CD4-positive, alpha-beta T cell treated with Interferon alpha-2 for 1 hour (primary cell): ENCODE data around the gene OSER1.
"Not testable (repeated sequence)": the region's sequence is repeated elsewhere in the genome, so short reads cannot be mapped to it uniquely, and the experiment has no call there.

Experiments used
- DNase-seq, 2 donors: peaks; one replicate each; pipeline ENCODE4 v3.0.0-alpha.2; 2020 to 2022

The OSER1 gene

DNA sequence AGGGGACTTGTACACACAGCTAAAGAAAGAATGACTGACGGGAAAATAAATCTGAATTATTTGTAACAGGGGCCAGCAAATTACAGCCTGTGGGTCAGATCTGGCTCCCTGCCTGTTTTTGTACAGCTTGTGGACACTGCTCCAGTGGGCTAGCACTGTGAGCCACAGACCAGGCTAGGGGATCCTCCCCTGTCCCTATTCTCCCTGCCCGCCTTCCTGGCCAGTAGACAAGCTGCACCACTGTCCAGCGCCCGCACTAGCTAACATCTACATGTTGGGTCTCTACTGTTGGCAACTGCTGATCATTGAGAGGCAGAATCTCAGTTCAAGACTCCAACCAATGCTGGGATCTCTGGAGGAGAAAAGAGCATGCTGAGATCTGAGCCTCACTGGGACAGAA lies 10.7 kb downstream of the OSER1 start:
- DNase-seq = no peak

DNA sequence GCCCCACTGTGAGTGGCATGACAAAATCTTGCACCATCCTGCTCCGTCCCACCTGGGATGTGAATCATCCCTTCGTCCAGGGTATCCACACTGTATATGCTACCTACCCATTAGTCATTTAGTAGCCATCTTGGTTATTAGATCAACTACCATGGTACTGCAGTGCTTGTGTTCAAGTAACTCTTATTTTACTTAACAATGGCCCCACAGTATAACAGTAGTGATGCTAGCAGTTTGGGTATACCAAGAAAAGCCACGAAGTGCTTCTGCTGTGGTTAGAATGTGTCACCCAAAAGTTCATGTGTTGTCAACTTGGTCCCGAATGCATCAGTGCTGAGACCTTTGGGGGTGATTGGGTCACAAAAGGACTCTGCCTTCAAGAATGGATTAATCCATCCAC lies 11.7 kb downstream of the OSER1 start:
- DNase-seq = peak in 1 of 2 donors; percentile 33

DNA sequence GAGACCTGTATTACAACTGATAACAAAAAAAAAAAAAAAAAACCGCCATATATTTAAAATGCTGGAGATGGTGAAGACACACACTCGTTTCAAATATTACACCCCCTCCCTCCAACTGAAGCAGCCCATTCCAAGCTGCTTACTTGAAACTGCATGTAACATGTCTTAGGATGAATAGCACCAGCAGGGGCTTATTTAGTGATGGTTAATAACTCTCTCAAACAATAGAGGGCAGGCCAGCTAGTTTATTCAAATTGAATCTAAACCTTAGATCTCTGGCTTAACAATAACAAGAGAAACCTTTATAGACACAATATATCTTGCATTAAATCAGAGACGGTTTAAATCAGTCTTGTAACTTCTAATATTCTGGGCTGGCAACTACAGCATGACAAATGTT lies 14.3 kb downstream of the OSER1 start:
- DNase-seq = no peak

DNA sequence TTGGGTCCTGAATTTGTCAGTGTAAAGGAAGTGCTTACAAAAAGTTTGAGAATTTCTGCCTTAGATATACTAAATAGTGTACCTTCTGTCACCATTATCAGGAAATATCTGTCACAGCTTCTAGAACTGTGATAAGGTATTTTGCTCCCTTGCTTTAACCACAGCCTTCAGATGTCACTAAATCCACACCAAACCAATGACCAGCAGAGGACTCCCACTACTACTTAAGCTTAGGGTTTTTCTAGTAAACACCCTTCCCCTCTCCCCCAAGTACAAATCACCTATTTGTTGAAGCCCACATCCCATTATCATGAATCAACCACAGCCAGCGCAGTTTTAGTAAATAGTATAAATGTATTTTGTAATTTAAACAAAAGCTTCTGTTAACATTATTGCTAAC lies 15.0 kb downstream of the OSER1 start:
- no peak for DNase-seq

DNA sequence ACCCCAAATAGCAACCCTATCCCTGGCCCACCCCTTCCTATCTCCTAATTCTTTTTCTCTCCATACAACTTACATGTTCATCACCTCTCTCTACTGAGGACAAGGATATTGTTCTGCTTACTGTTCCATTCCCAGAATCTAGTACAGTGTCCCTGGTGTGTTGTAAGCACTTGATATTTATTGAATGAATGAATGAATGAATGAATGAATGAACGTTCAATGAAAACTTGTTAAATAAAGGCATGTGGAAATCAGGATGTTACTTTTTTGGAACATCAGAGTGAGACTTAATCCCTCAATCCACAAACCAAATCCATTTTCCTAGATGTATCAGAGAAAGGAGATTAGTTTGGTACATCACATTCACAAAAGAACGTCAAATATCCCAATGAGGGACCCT lies 16.8 kb downstream of the OSER1 start:
- no peak for DNase-seq

DNA sequence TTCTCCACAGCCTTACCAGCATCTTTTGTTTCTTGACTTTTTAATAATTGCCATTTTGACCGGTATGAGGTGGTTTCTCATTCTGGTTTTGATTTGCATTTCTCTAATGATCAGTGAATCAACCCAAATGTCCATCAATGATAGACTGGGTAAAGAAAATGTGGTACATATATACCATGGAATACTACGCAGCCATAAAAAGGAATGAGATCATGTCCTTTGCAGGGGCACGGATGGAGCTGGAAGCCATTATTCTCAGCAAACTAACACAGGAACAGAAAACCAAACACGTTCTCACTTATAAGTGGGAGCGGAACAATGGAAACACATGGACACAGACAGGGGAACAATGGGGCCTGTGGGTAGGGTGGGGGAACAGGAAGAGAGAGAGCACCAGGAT lies 18.9 kb downstream of the OSER1 start:
- DNase-seq = not testable (repeated sequence)

DNA sequence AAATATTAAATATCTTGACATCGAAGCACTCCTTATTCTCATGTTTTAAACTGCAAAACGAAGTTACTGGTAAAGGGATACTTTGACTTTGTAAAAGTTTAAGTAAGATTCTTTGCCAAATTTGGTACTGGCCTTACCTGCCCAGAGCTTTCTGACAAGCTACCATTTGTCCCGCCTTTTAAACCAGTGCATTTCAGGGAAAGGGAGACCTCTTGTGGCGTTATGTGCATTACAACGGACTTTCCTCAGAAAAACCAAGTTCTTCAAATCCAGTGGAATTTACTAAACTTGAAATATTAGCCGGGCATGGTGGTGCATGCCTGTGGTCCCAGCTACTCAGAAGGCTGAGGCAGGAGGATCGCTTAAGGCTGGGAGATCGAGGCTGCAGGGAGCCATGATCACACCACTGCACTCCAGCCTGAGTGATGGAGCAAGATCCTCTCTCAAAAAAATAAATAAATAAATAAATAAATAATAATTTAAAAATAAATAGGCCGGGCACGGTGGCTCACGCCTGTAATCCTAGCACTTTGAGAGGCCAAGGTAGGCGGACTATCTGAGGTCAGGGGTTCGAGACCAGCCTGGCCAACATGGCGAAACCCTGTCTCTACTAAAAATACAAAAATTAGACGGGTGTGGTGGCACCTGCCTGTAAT lies 20.2 kb downstream of the OSER1 start:
- peak; percentile 37 to 65 for DNase-seq

DNA sequence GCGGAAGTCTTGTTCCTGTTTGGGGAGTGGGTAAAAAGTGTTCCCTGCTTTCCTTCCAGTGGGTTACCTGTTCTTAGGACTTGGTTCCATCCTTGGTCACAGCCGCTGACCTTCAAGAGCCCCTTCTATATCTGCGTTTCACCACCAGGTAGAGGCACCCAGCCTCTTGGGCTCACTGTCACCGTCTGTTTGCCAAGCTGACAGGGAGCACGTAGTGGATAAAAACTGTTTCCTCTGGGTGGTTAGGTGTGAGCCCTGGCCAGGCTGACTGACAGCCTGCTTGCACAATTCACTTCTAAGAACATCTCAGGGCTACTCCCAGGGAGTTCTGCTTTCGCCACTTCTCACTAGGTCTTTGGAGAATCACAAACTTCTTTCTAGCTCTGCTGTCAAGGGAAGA lies 21.8 kb downstream of the OSER1 start:
- no peak for DNase-seq

DNA sequence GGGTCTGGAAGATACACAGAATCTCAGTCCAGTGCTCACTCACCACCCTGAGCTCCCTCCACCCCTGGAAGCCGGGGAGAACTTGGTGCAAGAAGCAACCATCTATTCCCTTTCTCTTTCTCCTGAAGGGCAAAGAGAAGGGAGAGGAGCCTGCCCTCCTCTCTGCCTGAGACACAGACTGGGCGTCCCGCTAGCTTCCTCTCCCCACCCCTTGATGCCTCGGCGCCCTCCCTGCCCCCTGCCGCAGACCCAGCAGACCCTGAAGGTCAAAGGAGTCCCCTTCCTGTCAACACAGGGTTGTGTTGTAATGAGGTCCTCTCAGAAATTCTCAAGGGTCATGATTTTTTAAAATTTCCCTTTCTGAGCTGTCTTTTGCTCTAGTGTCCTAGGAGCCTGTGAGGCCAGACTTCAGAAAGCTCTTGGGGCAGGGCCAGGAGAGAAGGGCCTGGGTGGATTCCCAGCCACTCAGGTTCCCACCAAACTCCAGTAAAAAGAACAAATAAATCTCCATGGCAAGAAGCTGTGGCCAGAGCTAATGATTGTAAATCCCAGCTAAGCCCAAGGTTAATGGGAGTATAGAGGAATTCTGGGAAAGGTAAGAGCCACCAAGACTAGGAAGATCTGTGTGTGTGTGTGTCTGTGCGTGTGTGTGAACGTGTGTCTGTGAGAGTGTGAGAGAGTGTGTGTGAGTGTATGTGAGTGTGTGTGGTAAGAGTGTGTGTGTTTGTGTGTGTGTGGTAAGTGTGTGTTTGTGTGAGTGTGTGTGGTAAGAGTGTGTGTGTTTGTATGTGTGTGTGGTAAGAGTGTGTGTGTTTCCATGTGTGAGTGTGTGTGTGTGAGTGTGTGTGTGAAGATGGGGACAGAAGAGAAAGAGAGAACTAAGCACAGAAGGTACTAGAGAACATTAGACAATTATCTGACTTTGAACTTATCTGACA lies 22.5 kb downstream of the OSER1 start:
- DNase-seq = no peak

DNA sequence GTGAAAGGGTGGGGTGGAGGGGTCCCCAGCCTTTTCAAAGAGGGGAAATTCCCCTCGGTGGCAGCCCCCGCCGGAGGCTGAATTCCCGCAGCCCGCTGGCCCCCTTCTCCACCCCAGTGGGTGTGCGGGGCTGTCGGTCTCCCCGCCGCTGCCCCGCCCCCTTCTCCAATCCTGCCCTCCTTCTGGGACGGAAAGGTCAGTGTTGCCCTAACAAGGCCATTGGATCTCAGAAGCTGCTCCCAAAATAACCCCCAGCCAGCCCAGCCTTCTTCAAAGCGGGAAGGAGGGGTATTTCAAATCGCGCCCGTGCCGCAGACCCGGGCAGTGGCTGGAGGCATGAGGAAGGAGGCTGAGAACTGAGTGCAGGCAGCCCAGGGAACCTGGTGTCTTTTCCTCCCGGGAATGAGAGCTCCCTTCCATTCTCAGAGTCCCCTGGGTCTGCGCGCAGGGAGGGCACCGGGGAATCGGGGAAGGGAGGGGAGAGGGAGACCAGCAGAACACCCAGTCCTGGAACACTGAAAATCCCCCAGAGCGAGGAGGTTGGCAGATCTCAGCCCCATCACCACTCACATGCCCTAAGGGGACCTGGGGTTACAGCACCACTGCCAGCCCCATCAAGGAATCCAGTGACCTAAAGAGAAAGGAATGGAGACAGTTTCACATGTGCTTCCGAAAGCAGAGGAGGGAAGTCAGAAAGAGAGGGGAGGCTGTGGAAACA lies 23.4 kb downstream of the OSER1 start, which contains the start of gene JPH2:
Gene JPH2, minus strand, starts transcription at position 135 of the 718 bp plus-strand sequence. CDS start 483 bp downstream, outside the sequence.
- DNase-seq = no peak

DNA sequence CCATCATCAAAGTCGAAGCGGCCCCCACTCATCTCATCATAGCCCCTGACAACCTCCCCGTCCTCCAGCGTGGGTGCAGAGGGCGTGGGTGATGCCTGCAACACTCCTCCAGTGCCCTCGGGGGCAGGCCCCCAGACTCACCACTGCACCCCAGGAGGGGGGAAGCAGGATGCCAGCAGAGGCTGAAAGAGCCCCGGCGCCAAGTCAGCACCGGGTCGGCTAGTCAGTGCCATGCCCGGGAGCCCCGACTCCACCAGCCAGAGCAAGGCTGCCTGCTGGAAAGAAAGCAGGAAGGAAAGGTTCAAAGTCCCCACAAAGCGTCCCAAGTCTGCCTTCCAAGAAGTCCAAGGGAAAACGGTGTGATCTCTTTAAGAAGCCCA lies 23.9 kb downstream of the OSER1 start:
- DNase-seq = no peak

DNA sequence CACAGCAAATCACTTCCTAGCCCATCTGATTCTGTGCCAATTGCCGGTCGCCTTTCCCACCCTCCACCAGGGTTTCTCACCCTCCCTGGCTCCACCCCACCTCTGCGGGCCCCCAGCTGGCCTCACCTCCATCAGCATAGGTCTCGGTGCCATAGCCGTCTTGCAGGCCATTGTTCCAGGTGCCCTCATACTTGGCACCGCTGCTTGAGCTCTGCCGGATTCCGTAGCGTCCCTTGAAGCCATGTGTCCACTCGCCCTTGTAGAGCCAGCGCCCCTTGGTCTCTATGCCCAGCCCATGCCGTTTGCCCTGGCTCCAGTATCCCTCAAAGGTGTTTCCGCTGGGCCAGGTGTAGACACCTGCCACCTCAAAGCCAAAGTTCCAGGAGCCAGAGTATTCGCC lies 24.4 kb downstream of the OSER1 start:
- DNase-seq = no peak

DNA sequence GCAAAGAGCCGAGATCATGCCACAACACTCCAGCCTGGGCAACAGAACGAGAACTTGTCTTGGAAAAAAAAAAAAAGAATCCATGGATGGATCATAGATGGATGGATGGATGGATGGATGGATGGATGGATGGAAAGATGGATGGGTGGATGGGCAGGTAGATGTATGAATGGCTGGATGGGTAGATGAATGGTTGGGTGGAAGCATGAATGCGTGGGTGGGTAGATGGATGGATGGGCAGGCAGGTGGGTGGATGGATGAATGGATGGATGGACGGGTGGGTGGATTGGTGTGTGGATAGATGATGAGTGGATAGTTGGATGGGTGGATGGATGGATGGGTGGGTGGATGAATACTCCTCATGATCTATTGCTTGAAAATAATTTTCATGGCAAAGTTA lies 25.0 kb downstream of the OSER1 start:
- no peak for DNase-seq

DNA sequence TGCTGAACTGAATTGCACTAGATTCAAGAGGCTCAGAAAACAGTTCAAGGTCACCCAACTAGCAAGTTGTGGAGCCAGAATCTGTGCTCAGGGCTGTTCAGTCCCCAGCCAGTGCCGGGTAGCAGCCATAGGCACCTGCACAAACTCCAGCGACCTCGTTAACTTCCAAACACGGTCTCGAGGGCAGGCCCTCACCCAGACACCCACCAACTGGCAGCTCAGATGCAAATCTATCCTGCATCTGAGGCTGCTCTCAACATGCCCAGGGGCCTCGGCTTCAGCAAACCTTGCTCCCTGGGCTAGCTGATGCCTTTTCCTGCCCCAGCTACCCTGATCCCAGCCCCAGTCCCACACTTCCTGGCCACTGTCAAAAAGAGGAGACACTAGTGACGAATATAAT lies 27.3 kb downstream of the OSER1 start:
- no peak for DNase-seq

DNA sequence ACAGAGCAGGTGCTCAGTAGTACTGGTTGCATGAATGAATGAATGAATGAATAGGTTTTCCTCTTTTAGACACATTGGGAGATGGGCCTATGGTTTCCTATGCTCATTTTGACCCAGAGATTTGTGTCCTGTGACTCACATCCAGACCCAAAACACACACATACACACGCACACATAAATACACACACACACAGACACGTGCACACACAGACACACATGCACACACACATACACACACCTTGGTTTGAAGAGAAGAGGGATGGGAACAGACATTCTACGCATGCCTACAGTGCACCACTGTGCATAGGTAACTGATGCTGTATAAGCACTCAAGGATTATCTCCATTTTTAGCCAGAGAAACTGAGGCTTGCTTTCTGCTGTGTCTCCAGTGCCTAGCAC lies 27.7 kb downstream of the OSER1 start:
- DNase-seq = no peak

DNA sequence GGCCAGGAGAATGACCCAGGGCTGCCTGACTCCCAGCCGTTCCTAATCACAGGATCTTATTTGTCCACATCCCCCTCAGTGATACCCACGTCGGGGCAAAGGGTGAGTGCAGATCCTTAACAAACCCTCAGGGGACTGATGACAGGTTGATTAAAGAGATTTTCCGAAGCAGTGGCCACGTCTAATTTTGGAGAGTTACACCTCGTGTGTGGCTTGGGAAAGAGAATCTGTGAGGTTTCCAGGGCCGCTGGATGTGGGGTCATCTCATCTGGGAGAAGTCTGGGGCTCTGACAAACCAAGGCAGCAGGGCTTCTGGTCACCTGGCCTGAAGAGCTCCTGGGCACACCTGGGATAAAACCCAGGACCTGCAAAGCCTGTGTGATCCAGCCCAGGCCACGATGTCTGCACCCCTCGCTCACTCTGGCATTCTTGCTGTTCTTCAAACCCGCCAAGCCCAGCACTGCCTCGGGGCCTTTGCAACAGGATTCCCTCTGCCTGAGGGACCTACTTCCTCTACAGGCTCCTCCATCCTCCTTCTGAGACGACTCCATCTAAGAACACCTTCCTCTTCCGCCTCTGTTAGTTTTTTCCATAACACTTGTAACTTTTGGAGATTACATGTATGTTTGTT lies 28.3 kb downstream of the OSER1 start:
- no peak for DNase-seq

DNA sequence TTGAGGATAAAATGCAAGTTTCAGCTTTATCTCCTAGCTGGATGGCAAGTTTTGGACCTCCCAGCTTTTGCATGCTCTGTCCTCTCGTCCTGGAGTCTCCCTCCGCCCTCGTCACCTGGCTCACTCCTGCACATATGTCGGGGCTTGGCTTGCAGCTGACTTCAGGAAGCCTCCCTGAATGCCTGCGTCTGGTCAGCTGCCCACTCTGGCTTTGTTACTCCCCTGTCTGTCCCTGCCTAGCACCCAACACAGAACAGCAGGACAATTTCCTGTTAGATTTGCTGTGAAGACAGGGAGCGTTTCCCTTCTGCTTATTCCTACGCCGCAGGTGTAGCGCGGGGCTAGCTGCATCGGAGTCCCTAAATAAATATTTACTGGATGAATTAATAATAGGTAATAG lies 29.0 kb downstream of the OSER1 start:
- no peak for DNase-seq

DNA sequence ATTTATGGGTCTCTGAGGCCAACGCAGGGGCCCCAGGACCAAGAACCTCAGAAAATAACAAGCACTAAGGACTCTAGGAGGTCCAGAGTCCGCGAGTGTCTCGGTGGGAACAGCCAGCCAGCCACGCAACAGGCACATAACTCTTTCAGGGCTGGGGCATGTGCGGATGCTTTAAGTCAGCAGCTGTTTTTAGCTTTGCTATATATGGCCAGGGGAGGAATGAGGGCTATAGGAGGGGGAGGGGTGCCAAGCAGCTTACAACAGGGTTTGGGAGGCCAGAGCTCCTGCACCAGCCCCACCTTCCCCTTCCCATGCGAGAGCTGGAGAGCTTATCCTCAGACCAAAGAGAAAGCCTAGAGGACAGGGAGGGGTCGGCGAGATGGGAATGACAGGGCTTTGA lies 29.8 kb downstream of the OSER1 start:
- no peak for DNase-seq

DNA sequence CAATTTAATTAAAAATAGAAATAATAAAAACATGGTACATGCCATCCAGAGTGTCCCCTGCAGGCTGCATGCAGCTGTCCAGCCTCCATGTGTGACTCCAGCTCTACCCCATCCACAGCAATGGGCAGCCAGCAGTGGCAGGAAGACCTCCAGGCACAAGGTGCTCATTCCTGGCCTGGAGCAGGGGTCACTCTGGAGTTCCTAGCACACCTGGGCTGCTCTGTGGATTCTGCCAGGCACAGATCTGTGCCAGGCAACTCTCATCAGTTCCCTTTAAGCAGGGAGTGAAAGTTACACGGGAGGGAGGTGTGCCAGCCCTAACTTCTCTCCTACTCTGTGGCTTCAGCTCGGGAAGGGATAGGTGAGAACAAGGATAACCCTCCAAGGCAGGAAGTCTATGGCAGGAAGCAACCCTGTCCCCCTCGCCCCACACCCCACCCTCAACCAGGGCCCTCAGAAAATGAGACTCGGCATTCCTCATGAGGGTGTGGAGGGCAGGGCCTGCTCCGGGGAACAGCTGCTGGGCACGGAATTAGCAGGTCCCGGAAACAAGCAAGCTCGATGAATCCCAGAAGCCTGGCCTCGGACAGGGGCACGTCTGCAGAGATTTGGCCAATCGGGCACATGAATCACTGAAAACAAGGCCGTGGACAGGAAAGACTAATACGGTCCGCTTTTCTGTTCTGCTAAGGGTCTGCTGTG lies 33.6 kb downstream of the OSER1 start:
- DNase-seq = no peak

DNA sequence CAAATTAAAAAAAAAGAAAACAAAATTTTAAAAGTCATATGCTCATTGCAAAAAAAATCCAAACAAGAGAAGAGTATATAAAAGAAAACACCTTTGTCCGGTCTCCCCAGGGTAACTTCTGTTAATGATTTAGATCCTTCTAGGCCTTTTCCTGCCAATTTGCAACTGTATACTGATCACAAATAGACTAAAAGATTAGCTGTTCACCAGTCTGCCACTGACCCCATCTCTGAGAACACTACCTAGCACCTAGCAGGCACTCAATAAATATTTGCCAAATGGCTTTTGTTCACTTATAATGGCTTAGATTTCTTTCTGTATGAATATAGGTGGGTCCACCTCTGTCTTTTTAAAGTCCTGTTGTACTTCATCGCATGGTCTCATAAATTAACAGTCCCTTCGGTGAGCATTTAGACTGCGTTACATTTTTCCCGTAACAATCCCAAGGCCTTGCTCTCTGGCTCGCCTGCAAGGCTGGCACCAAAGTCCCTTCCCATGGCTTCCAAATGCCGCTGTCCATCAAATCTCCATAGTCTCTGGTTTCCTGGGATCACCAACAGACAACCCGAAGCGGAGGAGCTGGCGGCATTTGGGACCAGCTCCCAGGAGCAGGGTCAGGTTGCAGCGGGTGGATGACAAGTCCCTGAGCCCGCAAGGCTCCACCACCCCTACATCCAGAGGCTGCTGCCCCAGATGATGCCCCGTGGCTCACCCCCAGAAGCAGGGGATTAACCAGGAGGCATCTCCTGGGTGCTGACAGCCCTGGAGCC lies 35.4 kb downstream of the OSER1 start:
- DNase-seq = no peak

DNA sequence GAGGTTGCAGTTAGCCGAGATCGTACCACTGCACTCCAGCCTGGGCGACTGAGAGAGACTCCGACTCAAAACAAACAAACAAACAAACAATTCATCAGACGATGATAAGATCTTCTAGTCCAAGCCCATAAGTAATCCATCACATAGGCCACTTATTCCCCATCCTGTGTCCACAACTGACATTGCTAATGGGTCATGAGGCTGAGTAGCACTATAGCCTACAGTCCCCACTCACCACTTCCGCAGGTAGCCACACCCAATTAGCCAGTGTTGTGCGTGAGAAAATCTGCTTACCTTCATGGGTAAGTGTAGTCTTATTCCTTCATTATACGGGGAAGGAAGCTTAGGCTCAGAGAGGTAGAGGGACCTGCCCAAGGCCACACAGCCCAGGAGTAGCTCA lies 36.7 kb downstream of the OSER1 start:
- DNase-seq = no peak

DNA sequence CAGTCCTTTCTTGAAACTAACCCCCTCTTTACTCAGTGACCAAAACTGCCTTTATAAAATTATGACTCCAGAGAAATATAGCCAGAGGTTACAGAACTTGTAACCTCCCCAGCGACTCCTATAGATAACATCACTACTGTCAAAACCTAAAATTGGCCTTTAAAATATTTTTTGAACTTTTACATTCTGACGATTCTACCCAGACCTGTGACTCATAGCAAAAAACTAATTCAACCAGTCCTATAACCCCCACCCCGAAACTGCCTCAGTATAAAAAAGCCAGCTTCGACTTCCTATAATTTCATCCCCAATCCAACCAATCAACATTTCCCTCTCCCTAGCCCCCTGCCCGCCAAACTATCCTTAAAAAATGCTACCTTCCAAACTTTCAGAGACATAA lies 37.5 kb downstream of the OSER1 start:
- no peak for DNase-seq
